22Rv1 (cell line): ENCODE measurements around the gene THOC6.

Source experiments
- ZFX ChIP-seq: fragments of 450-650 bp; IDR thresholded peaks from 2 replicates; pipeline ENCODE4 v1.6.1; 2017; ENCODE audit warnings: antibody characterized with exemption, borderline replicate concordance
- TF ChIP-seq, protein P1 (sequence below): fragments of 450-650 bp; IDR thresholded peaks from 2 replicates; pipeline ENCODE4 v1.5.1; 2017; ENCODE audit warnings: mild to moderate bottlenecking

DNA sequence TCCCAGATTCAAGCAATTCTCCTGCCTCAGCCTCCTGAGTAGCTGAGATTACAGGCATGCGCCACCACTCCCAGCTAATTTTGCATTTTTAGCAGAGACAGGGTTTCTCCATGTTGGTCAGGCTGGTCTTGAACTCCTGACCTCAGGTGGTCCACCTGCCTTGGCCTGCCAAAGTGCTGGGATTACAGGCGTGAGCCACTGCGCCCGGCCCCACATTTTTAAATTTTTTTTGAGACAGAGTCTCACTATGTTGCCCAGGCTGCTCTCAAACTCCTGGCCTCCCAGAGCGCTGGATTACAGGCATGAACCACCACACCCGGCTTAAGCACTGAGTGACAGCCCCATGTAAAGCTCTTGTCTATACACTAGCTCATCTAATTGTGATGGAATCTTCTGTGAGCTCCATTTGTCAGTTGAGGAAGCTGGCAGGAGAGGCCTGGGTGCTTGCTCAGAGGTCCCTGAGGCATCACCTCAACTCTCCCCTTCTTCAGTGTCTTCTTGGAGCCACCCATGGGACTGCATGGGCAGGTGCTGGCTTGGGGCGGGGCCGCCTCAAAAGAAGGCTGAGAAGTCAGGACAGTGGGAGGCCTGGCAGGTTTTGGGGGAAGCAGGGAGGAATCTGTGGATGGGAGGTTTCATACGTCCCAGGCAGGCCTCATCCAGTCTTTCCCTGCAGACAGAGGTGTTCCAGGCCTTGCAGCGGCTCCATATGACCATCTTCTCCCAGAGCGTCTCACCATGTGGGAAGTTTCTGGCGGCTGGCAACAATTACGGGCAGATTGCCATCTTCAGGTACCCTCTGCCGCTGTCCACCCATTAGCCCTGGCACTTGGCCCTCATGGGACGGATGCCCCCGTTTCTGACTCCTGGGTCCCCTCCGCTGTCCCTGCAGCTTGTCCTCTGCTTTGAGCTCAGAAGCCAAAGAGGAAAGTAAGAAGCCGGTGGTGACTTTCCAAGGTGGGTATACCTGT is 1.5 kb downstream of the THOC6 start:
- TF ChIP-seq, protein P1, sequence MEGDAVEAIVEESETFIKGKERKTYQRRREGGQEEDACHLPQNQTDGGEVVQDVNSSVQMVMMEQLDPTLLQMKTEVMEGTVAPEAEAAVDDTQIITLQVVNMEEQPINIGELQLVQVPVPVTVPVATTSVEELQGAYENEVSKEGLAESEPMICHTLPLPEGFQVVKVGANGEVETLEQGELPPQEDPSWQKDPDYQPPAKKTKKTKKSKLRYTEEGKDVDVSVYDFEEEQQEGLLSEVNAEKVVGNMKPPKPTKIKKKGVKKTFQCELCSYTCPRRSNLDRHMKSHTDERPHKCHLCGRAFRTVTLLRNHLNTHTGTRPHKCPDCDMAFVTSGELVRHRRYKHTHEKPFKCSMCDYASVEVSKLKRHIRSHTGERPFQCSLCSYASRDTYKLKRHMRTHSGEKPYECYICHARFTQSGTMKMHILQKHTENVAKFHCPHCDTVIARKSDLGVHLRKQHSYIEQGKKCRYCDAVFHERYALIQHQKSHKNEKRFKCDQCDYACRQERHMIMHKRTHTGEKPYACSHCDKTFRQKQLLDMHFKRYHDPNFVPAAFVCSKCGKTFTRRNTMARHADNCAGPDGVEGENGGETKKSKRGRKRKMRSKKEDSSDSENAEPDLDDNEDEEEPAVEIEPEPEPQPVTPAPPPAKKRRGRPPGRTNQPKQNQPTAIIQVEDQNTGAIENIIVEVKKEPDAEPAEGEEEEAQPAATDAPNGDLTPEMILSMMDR: no peak
- no peak for TF ChIP-seq ZFX
